Measurements from ENCODE around the gene SOS2. TPM values are rescaled to one million over a fixed set of nuclear protein-coding genes. Genes with fewer than 3 reads are reported as not detected.

The SOS2 gene
- total RNA-seq, 4 donors from 2014 or later, result 23.9 to 29.5 (median 26.2) TPM

- WGBS, 2 donors, result 92 to 95% methylated on average over 3 of the region's 3 CpGs
- H3K4me3 ChIP-seq (ENCODE audit: low read depth, poor library complexity, severe bottlenecking), result no peak overlapping the region
- intact Hi-C loops (cut with DNase I; ENCODE audit: low total_unique reads), result no loop called here
- DNase-seq (ENCODE audit: low spot score in 2 of 2), result no peak
- TF ChIP-seq POLR2A (IDR thresholded peaks at IDR 0.05), result no peak
- TF ChIP-seq, protein P1, sequence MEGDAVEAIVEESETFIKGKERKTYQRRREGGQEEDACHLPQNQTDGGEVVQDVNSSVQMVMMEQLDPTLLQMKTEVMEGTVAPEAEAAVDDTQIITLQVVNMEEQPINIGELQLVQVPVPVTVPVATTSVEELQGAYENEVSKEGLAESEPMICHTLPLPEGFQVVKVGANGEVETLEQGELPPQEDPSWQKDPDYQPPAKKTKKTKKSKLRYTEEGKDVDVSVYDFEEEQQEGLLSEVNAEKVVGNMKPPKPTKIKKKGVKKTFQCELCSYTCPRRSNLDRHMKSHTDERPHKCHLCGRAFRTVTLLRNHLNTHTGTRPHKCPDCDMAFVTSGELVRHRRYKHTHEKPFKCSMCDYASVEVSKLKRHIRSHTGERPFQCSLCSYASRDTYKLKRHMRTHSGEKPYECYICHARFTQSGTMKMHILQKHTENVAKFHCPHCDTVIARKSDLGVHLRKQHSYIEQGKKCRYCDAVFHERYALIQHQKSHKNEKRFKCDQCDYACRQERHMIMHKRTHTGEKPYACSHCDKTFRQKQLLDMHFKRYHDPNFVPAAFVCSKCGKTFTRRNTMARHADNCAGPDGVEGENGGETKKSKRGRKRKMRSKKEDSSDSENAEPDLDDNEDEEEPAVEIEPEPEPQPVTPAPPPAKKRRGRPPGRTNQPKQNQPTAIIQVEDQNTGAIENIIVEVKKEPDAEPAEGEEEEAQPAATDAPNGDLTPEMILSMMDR (IDR thresholded peaks at IDR 0.05), result no peak
Measured at GRCh38 chr14:50123062-50123461, 108.3 kb downstream of the SOS2 start.

DNA sequence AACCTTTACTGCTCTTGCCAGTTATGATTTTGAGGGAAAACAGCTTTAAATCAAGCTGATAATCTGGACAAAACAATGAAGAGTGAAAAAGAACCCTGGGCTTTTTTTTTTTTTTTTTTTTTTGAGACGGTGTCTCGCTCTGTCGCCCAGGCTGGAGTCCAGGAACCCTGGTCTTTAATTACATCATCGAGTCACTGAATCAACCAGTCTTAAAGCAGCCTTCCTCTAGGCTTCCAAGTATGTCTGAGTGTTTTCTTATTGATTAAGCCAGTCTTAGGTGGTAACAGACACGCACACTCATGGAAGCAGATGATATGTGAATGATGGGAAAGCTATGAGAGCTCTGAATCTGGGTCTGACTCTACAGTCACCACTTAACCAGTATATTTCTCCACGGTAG lies 109.1 kb downstream of the SOS2 start:
- no peak overlapping the region for H3K4me3 ChIP-seq (ENCODE audit: low read depth, poor library complexity, severe bottlenecking)
- WGBS, 2 donors, result 90 to 92% methylated on average over 6 of the region's 6 CpGs

GRCh38 chr14:50121486-50121885 lies 109.9 kb downstream of the SOS2 start:
- intact Hi-C loops (cut with DNase I; ENCODE audit: low total_unique reads), result no loop called here
- DNase-seq (ENCODE audit: low spot score in 2 of 2), result no peak
- no peak overlapping the region for H3K4me3 ChIP-seq (ENCODE audit: low read depth, poor library complexity, severe bottlenecking)
- TF ChIP-seq, protein P1 (IDR thresholded peaks at IDR 0.05), result no peak
- no peak for TF ChIP-seq POLR2A (IDR thresholded peaks at IDR 0.05)
- WGBS, 2 donors, result 91 to 92% methylated on average over 5 of the region's 5 CpGs

More for the DNA sequence above, 109.1 kb downstream of the SOS2 start:
- TF ChIP-seq, protein P1 (IDR thresholded peaks at IDR 0.05), result no peak
- TF ChIP-seq POLR2A (IDR thresholded peaks at IDR 0.05), result no peak
- intact Hi-C loops (cut with DNase I; ENCODE audit: low total_unique reads), result no loop called here
- no peak for DNase-seq (ENCODE audit: low spot score in 2 of 2)

GRCh38 chr14:50117456-50117855 lies 113.9 kb downstream of the SOS2 start:
- intact Hi-C loops (cut with DNase I; ENCODE audit: low total_unique reads), result no loop called here
- TF ChIP-seq POLR2A (IDR thresholded peaks at IDR 0.05), result no peak
- TF ChIP-seq, protein P1 (IDR thresholded peaks at IDR 0.05), result no peak
- WGBS, 2 donors, result 81 to 84% methylated on average over 2 of the region's 2 CpGs
- no peak for DNase-seq (ENCODE audit: low spot score in 2 of 2)
- no peak overlapping the region for H3K4me3 ChIP-seq (ENCODE audit: low read depth, poor library complexity, severe bottlenecking)

DNA sequence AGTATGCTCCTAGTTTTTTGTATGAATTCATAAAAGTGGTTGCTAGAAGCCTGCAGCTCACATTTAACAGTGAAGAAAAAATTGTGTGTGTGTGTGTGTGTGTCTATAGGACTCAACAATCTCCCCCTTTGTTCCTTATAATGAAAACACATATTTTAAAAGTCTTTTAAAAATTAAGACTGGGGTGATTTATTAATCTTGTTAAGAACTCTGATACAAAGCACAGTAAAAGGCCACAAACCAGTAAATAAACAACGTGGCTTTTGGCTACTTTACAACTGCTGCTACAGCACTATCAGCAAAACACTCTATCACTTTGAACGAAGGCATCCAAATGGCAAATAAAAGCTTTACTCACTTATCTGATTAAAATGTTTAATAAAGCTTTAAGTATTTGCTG lies 114.4 kb downstream of the SOS2 start:
- no peak for DNase-seq (ENCODE audit: low spot score in 2 of 2)
- whole genome bisulfite sequencing, 2 donors, result 30 to 33% methylated on average over 2 of the region's 2 CpGs
- H3K4me3 ChIP-seq (ENCODE audit: low read depth, poor library complexity, severe bottlenecking), result no peak overlapping the region
- intact Hi-C loops (cut with DNase I; ENCODE audit: low total_unique reads), result no loop called here
- TF ChIP-seq, protein P1 (IDR thresholded peaks at IDR 0.05), result no peak
- TF ChIP-seq POLR2A (IDR thresholded peaks at IDR 0.05), result no peak

Measured in lower leg skin (tissue), 4 donors.